GM18873 (cell line): ENCODE results near the gene BOC.

Experiments
- ATAC-seq: cut with Tn5 transposase; IDR thresholded peaks from one replicate; pipeline ENCODE4 v1.9.1; 2021; ENCODE audit warnings: mild to moderate bottlenecking, moderate library complexity, moderate number of reproducible peaks; ENCODE audit not compliant: unreplicated experiment, low FRiP score

The BOC gene

DNA sequence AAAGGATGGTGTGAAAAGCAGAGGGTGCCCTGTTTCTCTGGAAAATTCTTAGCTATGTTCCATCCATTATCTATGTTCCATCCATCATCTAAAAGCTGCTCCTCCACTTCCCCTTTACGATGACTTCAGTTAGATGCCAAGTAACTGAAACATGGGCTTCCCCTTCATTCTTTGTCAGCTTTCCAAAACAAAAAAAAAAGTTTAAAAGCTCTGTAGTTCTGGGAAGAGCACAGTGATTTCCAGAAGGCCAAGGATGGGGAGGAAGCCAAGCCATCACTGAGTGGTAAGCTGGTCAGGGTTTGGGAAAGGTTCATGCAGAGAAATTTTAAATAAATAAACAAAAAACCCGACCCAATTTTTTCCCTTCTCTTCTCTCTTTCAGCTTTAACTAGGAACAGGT, 118.4 kb downstream of the BOC start:
- ATAC-seq, result no peak

DNA sequence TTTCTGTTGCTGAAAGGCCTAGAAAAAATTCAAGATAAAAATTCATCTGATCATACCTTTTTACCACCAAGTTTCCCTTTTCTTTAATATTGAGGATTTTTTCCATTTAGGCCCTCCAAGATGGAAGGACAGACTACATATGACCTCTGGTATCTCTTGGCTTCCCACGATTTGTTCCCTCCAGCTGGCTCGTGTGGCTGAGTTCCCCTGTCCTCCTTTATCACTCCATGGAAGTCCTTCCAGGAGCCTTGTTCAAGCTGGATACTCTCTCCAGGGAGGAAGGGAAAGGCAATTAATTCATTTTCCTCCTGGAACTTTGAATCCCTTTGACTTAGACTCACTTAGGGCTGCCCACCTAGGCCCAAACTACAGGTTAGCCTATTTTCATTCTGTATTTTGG, 119.4 kb downstream of the BOC start:
- ATAC-seq, result no peak

GRCh38 chr3:113331187-113331586, 119.8 kb downstream of the BOC start:
- ATAC-seq, result no peak
